SKM-1 (cell line): ENCODE results near the gene RGS4.

Experiments used
- DNase-seq: peaks from one replicate; lab custom pipeline; 2025; ENCODE audit not compliant: unreplicated experiment; lab: John Stamatoyannopoulos, UW

Gene RGS4

GRCh38 chr1:163069142-163069541 is at the start of gene RGS4:
Gene RGS4, plus strand, starts transcription at chr1:163069361. Its CDS starts 124 bp downstream, at chr1:163069485.
- DNase-seq = no peak

GRCh38 chr1:163022129-163022528 is 47.0 kb upstream of the RGS4 start:
- DNase-seq = no peak

DNA sequence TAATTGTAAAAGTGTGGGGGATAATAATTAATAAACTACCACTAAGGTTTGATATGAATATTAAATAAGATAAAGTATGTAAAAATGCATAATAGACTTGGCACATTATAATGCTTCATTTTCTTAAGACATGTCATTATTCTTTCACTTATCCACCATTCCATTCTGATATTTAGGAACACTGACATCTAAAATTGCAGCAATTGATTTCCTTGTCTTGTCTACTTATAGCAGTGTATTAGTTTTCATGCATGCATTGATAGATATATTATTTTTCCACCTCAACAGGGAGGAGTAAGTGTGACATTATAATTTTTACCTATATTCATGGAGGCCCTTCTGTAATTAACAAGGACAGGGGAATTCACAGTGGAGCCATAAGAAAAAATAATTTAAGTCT is 41.6 kb upstream of the RGS4 start:
- no peak for DNase-seq

DNA sequence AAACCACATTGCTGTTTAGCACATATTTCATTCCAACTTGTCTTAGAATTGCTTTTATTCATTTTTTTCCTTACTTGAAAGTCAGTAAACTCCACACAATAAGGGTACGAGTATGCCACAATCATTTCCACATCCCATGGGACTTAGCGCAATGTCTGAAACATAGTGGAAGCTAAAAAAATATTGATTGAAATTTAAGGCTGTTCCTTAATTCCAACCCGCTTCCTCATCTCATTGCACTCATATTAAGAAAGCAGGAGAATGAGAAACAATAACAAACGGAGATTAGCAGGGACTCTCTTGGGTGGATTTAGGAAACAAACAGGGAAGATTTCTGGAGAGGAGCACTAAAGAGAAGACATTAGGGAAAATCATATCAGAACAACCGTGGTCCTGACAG is 39.3 kb upstream of the RGS4 start:
- DNase-seq = no peak

DNA sequence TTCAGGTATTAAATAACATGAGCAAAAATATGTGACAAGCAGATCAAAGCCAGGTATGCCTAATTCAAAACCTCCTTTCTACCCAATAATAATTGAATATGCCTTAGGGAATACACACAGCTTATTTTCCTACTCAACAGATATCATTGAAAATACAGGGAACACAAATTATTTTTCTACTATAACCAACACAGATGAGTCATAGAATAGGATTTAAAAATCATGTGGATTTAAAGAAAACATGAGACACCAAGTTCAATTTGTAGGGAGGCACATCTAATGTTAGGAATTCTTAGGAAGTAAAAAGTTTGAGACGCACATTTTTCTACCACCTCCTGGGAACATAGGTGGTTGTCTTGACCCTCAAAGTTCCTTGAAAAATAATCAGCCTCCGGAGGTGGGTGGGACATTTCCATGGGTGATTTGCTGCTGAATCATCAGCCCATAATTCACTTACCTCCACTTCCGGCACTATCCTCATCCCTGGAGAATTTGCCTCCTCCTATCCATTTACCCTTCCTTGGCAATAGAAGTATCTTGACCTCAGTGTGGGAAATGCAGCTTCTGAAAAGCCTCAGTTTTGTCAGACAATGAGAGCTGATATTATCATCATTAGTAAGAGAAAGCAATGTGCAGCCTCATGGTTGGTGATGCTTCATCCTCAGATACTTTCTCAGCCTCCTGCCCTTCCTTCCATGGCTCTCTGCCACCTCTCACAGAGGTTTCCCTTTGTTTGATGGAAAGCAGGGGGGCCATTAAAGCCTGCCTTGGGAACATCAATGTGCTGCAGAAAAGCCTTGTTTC is 33.5 kb upstream of the RGS4 start:
- DNase-seq = no peak

DNA sequence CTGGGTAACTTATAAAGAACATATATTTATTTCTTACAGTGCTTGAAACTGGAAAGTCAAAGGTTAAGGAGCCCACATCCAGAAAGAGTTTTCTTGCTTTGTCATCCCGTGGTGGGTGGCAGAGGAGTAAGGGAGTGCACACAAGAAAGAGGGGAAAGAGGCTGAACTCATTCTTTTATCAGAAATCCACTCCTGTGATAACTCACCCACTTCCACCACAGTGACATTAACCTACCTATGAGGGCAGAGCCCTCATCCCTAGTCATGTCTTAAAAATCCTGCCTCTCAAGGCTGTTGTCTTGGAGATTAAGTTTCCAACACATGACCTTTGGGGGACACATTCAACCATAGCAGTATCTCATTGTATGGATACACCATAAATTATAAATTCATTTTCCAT is 32.5 kb upstream of the RGS4 start:
- no peak for DNase-seq

GRCh38 chr1:163038928-163039706 is 30.0 kb upstream of the RGS4 start:
- no peak for DNase-seq

GRCh38 chr1:163039707-163040093 is 29.5 kb upstream of the RGS4 start:
- no peak for DNase-seq

GRCh38 chr1:163046071-163046470 is 23.1 kb upstream of the RGS4 start:
- DNase-seq = no peak

- no peak for DNase-seq
Measured at GRCh38 chr1:163047951-163048659, 21.1 kb upstream of the RGS4 start.

GRCh38 chr1:163048869-163049268 is 20.3 kb upstream of the RGS4 start:
- DNase-seq = no peak

DNA sequence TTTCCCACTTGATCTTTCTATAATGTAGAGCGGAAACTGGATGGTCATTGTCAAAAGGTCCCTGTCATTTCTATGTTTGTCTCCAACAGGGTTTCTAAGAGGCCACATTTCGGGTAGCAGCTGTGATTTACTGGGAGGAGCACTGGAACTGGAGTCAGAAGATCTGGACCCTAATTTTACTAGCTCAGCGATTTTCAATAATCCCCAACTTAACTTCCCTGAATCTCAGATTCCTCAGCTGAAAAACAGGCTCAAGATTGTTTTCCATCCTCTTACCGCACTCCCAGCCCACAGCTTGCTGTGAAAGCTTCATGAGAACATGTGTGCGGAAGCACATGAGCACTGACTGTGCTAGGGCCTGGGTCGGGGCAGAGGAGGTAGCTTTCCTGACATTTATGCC is 19.9 kb upstream of the RGS4 start:
- no peak for DNase-seq

DNA sequence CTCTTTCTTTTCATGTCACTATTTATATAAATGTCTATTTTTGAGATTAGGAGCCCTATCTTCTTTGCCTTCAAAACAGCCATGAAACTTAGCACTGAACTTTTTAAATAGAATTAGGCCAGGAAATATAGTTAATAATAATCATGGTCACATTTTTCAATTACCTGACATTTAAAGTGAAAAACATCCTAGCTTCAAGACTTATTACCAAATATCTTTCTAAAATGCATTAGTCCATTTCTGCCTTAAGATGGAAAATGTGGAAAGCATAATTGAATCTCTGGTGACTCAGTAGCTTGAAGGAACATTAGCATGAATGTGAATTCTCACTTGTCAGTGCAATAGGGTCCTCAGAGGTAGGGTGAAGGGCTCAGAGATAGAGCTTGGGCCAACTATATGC is 18.7 kb upstream of the RGS4 start:
- no peak for DNase-seq

DNA sequence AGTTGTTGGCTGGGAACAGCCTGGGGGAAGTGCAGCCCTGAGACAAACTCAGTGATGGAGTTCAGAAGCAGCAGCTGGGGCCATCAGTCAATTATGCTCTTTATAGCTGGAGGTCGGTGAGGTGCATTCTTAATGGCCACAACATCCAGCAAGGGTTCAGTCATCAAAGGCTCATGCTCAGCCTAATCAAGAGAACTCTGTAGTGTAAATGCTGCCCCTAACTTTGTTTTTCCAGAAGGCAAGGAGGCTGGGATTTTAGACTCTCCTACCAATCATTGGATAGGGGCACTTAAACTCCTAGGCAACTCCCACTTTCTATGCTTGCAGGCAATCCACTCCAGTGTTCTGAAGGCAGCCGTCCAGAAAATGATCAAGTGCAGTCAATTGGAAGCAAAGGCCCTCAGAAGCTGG is 15.0 kb upstream of the RGS4 start:
- no peak for DNase-seq

GRCh38 chr1:163055005-163055404 is 14.2 kb upstream of the RGS4 start:
- no peak for DNase-seq

DNA sequence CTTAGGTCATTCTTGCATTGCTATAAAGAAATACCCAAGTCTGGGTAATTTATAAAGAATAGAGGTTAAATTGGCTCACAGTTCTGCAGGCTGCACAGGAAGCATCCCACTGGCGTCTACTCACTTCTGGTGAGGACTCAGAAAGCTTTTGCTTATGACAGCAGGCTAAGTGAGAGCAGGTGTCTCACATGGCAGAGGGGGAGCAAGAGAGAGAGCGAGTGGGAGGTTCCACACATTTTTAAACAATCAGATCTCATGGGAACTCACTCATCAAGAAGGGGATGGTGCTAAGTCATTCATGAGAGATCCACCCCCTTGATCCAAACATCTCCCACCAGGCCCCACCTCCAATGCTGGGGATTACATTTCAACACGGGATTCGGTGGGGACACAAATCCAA is 13.6 kb upstream of the RGS4 start:
- no peak for DNase-seq

DNA sequence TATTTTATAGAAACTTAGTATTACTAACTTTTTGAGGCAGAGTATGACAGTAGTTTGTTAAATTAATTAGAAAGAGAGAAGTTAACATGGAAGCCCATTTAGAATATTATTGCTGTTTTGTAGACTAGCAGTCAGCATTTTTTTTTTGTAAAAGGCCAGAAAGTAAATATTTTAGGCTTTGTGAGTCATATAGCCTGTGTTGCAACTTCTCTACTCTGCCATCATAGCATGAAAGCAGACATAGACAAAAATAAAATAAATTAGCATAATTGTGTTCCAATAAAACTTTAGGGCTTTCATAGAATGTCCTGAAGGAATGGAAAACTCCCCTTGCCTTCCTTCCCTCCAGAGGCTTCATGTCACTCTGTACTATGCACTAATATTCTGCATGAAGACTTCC is 12.3 kb upstream of the RGS4 start:
- DNase-seq = no peak

DNA sequence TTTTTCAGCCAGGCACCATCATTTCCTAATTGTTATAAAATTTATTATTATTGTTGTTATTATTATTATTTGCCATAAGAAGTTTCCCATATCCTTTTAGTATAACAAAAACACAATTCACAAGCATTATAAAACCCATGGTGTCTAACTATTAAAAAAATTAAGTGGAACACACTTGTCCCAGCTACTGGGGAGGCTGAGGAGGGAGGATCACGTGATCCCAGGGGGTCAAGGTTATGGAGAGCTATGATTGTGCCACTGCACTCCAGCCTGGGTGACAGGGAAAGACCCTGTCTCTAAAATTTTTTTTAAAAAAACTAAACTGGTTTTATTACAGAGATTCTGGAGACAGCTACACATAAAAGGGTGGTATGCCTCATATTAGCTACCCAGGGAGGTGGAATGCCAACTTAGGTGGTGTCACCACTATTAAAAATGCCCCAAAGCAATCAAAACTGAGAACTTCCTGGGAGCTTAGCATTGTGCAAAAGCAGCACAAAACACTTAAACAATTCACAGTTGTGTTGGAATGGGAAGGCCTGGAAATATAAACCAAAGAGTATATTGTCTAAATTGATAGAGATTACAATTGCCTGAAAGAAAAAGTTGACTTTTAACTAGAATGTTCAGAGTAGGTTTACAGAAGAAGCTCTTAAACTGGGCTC is 8.7 kb upstream of the RGS4 start:
- DNase-seq = no peak

DNA sequence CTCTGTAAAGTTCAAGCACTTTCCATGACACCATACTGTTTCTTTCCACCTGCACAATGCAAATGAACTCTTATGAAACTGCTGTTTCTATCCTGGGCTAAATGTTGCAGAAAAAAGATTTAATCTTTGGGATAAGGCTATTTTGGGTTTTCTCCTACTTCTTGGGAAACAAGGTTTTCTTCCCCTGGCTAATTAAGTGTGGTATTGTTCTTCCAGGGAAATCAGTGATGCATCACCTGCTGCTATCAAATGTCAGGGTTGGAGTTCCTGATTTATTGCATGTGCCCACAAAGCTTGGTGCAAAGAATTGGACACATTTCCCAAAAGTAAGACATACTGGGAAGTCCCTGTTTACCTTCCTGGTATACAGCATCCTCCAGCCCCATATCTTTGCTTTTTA is 6.0 kb upstream of the RGS4 start:
- no peak for DNase-seq

GRCh38 chr1:163063610-163064009 is 5.6 kb upstream of the RGS4 start:
- no peak for DNase-seq

- no peak for DNase-seq
Measured at GRCh38 chr1:163066168-163066567, 3.0 kb upstream of the RGS4 start.
